ENCODE measurements around the gene GDPD5.

The GDPD5 gene

DNA sequence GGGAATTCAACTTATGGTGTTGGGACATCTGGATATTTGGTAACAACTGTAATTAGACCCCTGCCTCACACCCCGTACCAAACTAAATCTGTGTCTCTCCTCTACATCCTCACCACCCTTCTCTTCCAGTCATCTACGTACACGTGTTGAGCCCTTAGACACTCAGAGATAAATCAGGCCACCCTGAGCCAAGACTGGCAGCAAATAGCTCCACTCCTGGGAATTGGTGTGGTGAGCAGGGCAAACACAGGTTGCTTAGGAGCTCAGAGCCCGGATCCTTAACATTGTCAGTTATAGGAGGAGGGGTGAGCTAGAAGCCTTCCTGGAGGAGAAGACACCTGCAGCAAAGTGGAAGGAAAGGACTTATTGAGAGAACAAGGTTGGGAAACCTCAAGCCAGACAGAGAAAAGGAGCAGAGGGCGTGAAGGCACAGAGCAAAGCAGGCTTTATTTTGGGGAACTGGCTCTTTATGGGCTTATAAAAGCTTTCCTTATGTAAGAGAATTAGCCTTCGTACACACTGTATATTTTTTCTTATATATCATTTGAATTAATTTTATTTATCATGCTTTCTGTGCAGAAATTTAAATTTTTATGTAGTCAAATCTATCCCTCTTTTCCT lies 55.8 kb downstream of the GDPD5 start:
- no peak overlapping the region for H3K9ac ChIP-seq (ENCODE audit: low read depth, low read length)
- no peaks in the 10 kb centered on the region for H3K27me3 ChIP-seq (ENCODE audit: insufficient read depth, low read length)
- no peak overlapping the region for H3K27ac ChIP-seq (ENCODE audit: low read length)
- H3K9me3 ChIP-seq (ENCODE audit: insufficient read depth, low read depth, low read length), result no peaks in the 10 kb centered on the region
- H3K4me3 ChIP-seq (ENCODE audit: low read length), result no peak overlapping the region
- no peaks in the 10 kb centered on the region; the same call in 1 of the 2 replicates for H3K4me1 ChIP-seq (ENCODE audit: insufficient read depth, low read length)
- H3K36me3 ChIP-seq (ENCODE audit: insufficient read depth, low read depth, low read length), result no peaks in the 10 kb centered on the region

- no peaks in the 10 kb centered on the region; the same call in 1 of the 2 replicates for H3K4me1 ChIP-seq (ENCODE audit: insufficient read depth, low read length)
- H3K9ac ChIP-seq (ENCODE audit: low read depth, low read length), result no peak overlapping the region
- H3K36me3 ChIP-seq (ENCODE audit: insufficient read depth, low read depth, low read length), result no peaks in the 10 kb centered on the region
- H3K9me3 ChIP-seq (ENCODE audit: insufficient read depth, low read depth, low read length), result no peaks in the 10 kb centered on the region
- H3K4me3 ChIP-seq (ENCODE audit: low read length), result no peak overlapping the region
- H3K27me3 ChIP-seq (ENCODE audit: insufficient read depth, low read length), result no peaks in the 10 kb centered on the region
- no peak overlapping the region for H3K27ac ChIP-seq (ENCODE audit: low read length)
Measured at GRCh38 chr11:75468534-75469340, 57.0 kb downstream of the GDPD5 start.

DNA sequence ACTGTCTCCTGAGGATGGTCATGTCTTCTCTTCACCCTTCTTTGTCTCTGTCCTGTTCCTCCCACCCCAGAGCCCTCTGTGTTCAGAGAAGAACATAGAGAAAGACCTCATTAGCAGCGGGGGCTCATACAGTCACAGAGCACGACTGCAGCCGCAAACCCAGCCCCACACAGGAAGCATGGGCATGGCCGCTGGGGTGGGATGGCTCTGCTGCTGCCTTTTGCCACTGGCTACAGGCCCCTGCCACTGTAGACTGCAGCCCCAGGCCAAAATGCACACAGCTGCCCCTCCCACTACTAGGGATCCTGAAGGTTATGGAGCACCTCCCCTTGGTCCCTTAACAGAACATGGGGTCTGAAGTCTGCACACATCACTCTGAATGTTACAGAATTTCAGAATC lies 57.9 kb downstream of the GDPD5 start:
- Histone ChIP-seq H3K9me3 (ENCODE audit: insufficient read depth, low read depth, low read length) (no peaks in the 10 kb centered on the region), H3K9ac (ENCODE audit: low read depth, low read length) (no peak overlapping the region), H3K27ac (ENCODE audit: low read length) (no peak overlapping the region), H3K4me3 (ENCODE audit: low read length) (no peak overlapping the region), H3K36me3 (ENCODE audit: insufficient read depth, low read depth, low read length) (no peaks in the 10 kb centered on the region), H3K27me3 (ENCODE audit: insufficient read depth, low read length) (no peaks in the 10 kb centered on the region), H3K4me1 (ENCODE audit: insufficient read depth, low read length) (peaks cover 3% of the 10 kb centered on the region; the same call in 1 of the 2 replicates)

- H3K4me3 ChIP-seq (ENCODE audit: low read length), result no peak overlapping the region
- no peak overlapping the region for H3K27ac ChIP-seq (ENCODE audit: low read length)
- H3K36me3 ChIP-seq (ENCODE audit: insufficient read depth, low read depth, low read length), result no peaks in the 10 kb centered on the region
- H3K9ac ChIP-seq (ENCODE audit: low read depth, low read length), result no peak overlapping the region
- H3K4me1 ChIP-seq (ENCODE audit: insufficient read depth, low read length), result peaks cover 9% of the 10 kb centered on the region
- H3K9me3 ChIP-seq (ENCODE audit: insufficient read depth, low read depth, low read length), result no peaks in the 10 kb centered on the region
- H3K27me3 ChIP-seq (ENCODE audit: insufficient read depth, low read length), result no peaks in the 10 kb centered on the region
Measured at GRCh38 chr11:75467311-75467710, 58.4 kb downstream of the GDPD5 start.

DNA sequence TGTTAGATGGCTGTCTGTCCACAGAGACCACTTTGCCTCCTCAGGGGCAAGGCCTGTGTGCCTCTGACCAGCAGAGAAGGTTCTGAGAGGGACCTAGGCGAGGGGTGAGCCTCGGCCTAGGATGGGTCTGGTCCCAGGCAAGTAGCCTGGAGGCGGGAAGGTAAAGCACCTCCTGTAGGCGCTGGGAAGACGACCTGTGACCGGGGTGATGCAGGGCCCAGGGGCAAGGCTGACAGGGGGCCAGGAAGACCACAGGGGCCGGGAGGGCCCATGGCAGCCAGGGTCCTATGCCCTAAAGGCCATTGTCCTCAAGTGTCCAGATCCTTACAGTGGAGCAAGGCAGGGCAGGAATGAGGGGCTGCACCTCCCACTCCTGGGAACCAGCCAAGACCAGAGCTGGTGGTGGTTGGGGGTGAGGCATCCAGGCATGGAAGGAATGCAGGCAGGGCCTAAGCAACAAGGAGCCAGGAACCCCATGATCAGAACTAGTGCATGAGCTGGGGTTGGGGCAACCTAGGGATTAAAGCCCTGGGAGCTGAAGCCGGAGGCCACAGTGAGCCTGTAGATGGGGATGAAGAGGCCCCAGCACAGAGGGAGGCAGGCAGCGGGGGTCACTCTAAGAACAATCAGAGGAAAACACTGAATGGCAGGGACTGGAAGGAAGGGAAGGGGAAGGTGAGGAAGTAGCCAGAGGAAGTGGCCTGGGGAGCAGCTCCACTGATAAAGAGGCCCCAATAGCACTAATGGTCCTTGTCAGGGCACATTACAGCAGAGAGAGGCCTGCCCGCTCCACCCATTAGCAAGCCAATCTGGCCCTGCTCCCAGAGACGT lies 59.8 kb downstream of the GDPD5 start:
- Histone ChIP-seq H3K9me3 (ENCODE audit: insufficient read depth, low read depth, low read length) (no peaks in the 10 kb centered on the region), H3K4me1 (ENCODE audit: insufficient read depth, low read length) (peaks cover 15% of the 10 kb centered on the region), H3K27ac (ENCODE audit: low read length) (no peak overlapping the region), H3K4me3 (ENCODE audit: low read length) (no peak overlapping the region), H3K27me3 (ENCODE audit: insufficient read depth, low read length) (no peaks in the 10 kb centered on the region), H3K36me3 (ENCODE audit: insufficient read depth, low read depth, low read length) (no peaks in the 10 kb centered on the region), H3K9ac (ENCODE audit: low read depth, low read length) (no peak overlapping the region)

DNA sequence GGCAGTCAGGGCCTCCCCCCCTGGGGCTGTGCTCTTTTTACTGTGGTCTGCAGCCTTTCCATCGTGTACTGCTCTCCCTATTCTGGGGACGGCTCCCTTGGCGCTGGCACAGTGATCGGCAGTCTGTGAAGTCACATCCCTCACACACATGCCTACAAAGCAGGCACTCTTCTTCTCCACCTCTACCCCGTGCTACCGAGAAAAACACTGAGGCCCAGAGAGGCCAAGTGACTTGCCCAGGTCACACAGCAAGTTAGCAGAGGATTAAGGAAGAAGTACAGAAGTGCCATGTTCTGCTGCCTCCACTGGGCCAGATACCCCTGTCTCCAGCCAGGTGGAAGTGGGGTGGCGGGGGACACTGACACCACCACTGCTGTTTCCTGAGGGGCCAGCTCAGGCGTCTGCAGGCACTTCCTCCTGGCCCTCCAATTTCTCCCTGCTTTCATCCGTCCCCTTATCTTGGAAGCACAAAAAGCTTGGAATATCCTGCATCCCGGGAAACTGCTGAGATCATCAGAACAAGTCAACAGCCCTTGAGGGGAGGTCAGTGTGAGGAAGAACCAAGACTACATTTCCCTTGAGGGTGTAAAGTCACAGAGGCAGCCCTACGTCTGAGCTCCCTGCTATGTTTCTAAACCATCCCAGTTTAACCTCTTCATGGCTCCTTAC lies 62.5 kb downstream of the GDPD5 start:
- no peaks in the 10 kb centered on the region for H3K36me3 ChIP-seq (ENCODE audit: insufficient read depth, low read depth, low read length)
- peaks cover 15% of the 10 kb centered on the region for H3K4me1 ChIP-seq (ENCODE audit: insufficient read depth, low read length)
- no peaks in the 10 kb centered on the region for H3K27me3 ChIP-seq (ENCODE audit: insufficient read depth, low read length)
- no peaks in the 10 kb centered on the region for H3K9me3 ChIP-seq (ENCODE audit: insufficient read depth, low read depth, low read length)
- no peak overlapping the region for H3K4me3 ChIP-seq (ENCODE audit: low read length)
- no peak overlapping the region for H3K27ac ChIP-seq (ENCODE audit: low read length)
- peak overlapping the region; percentile 27; the same call in 1 of the 2 replicates for H3K9ac ChIP-seq (ENCODE audit: low read depth, low read length)

- H3K36me3 ChIP-seq (ENCODE audit: insufficient read depth, low read depth, low read length), result no peaks in the 10 kb centered on the region
- H3K9me3 ChIP-seq (ENCODE audit: insufficient read depth, low read depth, low read length), result no peaks in the 10 kb centered on the region
- H3K27me3 ChIP-seq (ENCODE audit: insufficient read depth, low read length), result no peaks in the 10 kb centered on the region
- no peak overlapping the region for H3K4me3 ChIP-seq (ENCODE audit: low read length)
- no peak overlapping the region for H3K9ac ChIP-seq (ENCODE audit: low read depth, low read length)
- no peak overlapping the region for H3K27ac ChIP-seq (ENCODE audit: low read length)
- peaks cover 15% of the 10 kb centered on the region for H3K4me1 ChIP-seq (ENCODE audit: insufficient read depth, low read length)
Measured at GRCh38 chr11:75462117-75462653, 63.6 kb downstream of the GDPD5 start.

DNA sequence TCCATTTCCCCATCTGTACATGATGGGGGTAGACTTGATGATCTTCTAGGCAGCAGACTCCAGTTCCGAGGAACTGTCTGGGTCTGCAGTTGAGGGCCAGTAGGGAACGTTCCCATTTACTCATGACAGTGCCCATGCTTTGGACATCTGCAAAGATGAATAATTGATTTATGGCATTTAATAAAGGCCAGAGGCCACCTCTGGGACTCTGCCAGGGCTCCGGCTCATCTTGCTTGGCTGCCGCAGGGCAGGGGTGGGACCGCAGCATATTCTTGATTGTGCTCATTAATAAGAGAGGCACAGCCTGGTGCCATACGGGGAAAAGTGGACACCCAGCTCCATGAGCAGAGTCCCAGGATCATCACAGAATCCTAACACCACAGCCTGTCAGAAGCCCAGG lies 64.6 kb downstream of the GDPD5 start:
- Histone ChIP-seq H3K9me3 (ENCODE audit: insufficient read depth, low read depth, low read length) (no peaks in the 10 kb centered on the region), H3K4me3 (ENCODE audit: low read length) (no peak overlapping the region), H3K27me3 (ENCODE audit: insufficient read depth, low read length) (no peaks in the 10 kb centered on the region), H3K27ac (ENCODE audit: low read length) (no peak overlapping the region), H3K4me1 (ENCODE audit: insufficient read depth, low read length) (peaks cover 15% of the 10 kb centered on the region), H3K9ac (ENCODE audit: low read depth, low read length) (no peak overlapping the region), H3K36me3 (ENCODE audit: insufficient read depth, low read depth, low read length) (no peaks in the 10 kb centered on the region)

DNA sequence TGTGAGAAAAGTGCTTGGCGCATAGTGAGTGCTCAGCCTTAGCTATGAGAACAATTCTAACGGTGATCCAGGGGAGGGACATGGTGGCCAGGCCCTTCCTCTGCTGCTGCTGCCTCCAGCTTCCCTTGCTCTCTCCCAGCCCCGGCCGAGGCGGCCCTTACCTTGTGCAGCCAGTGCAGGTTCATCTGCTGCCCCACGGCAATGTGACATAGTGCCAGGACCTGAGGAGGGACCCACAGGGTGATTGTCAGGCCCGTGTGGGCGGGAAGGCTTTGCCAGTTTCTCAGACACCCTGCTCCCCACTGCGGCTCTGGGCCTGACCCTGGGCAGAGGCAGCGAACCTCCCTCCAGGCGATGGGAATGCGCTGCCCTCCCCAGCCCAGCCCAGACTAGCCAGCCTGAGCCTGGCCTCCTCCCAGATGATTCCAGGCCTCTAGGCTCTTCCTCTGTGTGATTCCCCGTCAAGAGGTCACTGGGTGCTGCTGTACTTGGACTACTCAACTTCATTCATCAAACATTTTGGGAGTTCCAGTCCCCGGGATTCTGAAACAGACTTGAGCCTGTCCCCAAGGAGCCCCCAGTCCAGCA lies 69.1 kb downstream of the GDPD5 start:
- Histone ChIP-seq H3K27ac (ENCODE audit: low read length) (no peak overlapping the region), H3K36me3 (ENCODE audit: insufficient read depth, low read depth, low read length) (no peaks in the 10 kb centered on the region), H3K4me1 (ENCODE audit: insufficient read depth, low read length) (peaks cover under 1% of the 10 kb centered on the region), H3K4me3 (ENCODE audit: low read length) (no peak overlapping the region), H3K27me3 (ENCODE audit: insufficient read depth, low read length) (no peaks in the 10 kb centered on the region; the same call in 1 of the 2 replicates), H3K9ac (ENCODE audit: low read depth, low read length) (no peak overlapping the region), H3K9me3 (ENCODE audit: insufficient read depth, low read depth, low read length) (no peaks in the 10 kb centered on the region)

GRCh38 chr11:75454987-75455386 lies 70.8 kb downstream of the GDPD5 start:
- Histone ChIP-seq H3K9ac (ENCODE audit: low read depth, low read length) (no peak overlapping the region), H3K27ac (ENCODE audit: low read length) (no peak overlapping the region), H3K9me3 (ENCODE audit: insufficient read depth, low read depth, low read length) (no peaks in the 10 kb centered on the region), H3K36me3 (ENCODE audit: insufficient read depth, low read depth, low read length) (no peaks in the 10 kb centered on the region), H3K4me1 (ENCODE audit: insufficient read depth, low read length) (no peaks in the 10 kb centered on the region; the same call in 1 of the 2 replicates), H3K4me3 (ENCODE audit: low read length) (no peak overlapping the region), H3K27me3 (ENCODE audit: insufficient read depth, low read length) (peaks cover 7% of the 10 kb centered on the region; the same call in 1 of the 2 replicates)

All from iPS-20b (cell line).